D341Med (cell line): ENCODE data around the gene CLEC4M.
"Not testable (repeated sequence)": the region's sequence is repeated elsewhere in the genome, so short reads cannot be mapped to it uniquely, and the experiment has no call there.

Source experiments
- DNase-seq: peaks from one replicate; pipeline ENCODE4 v3.0.0; 2012; ENCODE audit warnings: low spot score

CLEC4M gene

GRCh38 chr19:7775761-7776160, 12.7 kb downstream of the CLEC4M start:
- no peak for DNase-seq

DNA sequence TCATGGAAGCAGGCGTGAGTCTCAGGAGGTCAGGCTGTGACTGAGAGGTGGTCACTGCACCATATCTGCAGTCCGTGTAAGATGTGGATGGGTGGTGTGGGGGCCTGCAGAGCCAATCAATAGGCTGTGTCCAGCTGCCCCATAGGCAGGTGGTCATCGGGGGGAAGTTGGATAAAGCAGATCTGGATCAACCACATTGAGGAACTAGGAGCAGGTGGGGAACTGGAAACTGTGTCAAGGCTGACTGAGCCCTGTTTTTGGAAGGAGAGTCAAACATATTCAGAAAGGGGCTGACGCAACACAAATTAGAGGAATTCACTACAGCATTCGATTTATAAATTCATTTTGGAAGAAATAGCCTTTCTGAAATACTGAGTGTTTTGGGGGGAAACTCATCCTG, 15.0 kb downstream of the CLEC4M start:
- no peak for DNase-seq

GRCh38 chr19:7779631-7780486, 16.8 kb downstream of the CLEC4M start:
- DNase-seq = no peak

- no peak for DNase-seq
Measured at GRCh38 chr19:7781157-7781556, 18.1 kb downstream of the CLEC4M start.

GRCh38 chr19:7783991-7784423, 21.0 kb downstream of the CLEC4M start:
- no peak for DNase-seq

- DNase-seq = no peak
Measured at GRCh38 chr19:7784856-7785255, 21.8 kb downstream of the CLEC4M start.

DNA sequence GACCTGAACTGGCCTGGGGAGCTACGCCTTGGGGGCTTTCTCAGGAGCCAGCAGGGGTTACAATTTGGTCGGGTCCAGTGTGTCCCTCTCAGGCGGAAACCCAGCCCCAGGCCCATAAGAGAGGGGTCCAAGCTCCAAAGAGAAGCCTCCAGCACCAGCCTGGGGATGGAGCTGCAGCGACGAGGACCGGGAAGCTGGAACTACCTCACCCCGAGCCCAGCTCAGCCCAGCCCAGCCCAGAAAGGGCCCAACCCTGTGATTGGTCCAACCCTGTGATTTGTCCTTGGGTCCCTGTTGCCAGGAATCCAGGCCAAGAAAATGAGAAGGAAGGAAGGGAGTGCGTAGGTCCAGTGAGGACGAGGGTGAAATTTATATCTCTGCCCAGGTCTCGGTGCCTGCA, 24.1 kb downstream of the CLEC4M start:
- DNase-seq = no peak

- DNase-seq = no peak
Measured at GRCh38 chr19:7787602-7788177, 24.6 kb downstream of the CLEC4M start.

DNA sequence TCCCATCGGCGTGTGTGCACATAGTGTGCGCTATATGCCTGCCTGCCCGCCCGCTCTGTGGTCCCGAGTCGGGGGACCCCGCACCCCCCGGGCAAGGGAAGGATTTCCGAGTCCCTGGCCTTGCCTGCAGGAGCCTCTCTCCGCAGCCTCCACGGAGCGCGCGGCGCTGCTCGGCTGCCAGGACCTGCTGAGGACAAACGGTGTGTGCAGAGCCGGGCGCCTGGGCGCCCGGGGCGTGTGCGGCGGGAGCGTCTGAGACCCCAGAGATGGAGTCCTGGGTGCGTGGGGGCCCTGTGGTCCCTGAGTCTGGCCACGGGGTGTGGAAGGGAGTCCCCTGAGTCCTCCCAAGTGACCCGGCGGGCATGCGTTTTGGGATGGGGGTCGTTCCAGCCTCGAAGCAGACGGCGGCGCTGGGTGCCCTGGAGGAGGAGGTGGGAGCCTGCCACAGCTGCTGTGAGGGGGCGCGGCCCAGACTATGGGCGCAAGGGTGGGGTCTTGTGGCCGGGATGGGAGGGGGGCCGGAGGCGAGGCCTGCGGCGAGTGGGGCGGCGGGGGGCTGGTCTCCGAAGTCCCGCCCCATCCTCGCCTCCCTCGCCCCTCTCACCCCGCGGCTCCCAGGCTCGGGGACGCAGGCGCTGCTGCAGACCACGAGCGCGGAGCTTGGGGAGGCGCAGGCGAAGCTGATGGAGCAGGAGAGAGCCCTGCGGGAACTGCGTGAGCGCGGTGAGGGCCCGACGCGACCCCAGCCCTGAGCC, 25.3 kb downstream of the CLEC4M start:
- DNase-seq = no peak

GRCh38 chr19:7788933-7789323, 25.9 kb downstream of the CLEC4M start:
- DNase-seq = no peak

DNA sequence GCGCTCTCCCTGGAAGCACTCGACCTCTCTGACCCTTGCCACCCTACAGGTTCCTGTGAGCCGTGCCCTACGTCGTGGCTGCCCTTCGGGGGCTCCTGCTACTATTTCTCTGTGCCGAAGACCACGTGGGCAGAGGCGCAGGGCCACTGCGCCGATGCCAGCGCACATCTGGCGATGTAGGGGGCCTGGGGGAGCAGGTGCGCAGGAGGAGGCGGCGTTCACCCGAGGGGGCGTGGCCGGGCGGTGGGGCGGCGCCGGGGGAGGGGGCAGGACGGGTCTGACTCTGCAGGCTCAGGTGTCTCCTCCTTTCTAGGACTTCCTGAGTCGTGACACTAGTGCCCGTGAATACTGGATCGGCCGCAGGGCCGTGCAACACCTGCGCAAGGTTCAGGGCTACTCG, 26.4 kb downstream of the CLEC4M start:
- no peak for DNase-seq

DNA sequence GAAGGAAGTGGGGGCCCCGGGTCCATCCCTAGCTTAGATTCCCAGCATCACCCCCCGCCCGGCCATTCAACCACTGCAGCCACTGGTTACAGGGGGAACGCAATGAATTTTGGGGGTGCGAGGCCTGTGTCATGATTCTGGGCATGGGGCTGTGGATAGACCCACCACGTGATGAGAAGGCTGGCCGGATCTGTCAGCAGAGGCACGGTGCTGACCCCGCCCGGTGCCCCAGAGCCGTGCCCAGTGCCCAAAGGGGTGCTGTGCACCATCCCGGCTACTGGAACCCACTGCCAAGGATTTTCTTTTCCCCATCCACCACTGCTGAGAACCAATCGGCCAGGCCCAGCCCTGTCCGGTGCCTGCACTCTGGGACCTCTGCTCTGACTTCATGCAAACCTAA, 27.4 kb downstream of the CLEC4M start:
- DNase-seq = no peak

DNA sequence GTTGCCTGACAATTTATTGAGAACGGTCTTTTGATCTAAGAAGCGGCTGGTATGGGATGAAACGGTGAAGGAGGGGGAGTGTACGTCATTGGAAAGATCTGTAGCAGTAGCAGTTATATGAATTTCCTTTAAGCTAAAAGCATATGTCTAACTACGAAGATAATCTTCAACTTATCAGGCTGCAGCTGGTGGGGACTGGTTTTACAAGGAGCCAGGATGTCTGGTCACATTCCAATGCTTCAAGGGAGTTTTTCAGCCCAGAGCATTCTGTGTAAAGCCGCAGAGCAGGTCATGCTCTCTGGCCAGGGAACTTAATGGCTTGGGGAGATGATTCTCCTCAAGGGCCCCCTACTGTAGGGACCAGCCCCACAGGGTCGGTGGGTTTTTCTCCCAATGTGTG, 29.2 kb downstream of the CLEC4M start:
- no peak for DNase-seq

DNA sequence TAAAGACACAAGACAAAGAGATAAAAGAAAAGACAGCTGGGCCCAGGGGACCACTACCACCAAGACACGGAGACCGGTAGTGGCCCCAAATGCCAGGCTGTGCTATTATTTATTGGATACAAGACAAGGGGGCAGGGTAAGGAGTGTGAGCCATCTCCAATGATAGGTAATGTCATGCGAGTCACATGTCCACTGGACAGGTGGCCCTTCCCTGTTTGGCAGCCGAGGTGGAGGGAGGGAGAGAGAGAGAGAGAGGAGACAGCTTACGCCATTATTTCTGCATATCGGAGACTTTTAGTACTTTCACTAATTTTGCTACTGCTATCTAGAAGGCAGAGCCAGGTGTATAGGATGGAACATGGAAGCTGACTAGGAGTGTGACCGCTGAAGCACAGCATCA, 29.7 kb downstream of the CLEC4M start:
- not testable (repeated sequence) for DNase-seq

GRCh38 chr19:7793493-7793892, 30.4 kb downstream of the CLEC4M start:
- no peak for DNase-seq

GRCh38 chr19:7795555-7796161, 32.6 kb downstream of the CLEC4M start:
- no peak for DNase-seq

DNA sequence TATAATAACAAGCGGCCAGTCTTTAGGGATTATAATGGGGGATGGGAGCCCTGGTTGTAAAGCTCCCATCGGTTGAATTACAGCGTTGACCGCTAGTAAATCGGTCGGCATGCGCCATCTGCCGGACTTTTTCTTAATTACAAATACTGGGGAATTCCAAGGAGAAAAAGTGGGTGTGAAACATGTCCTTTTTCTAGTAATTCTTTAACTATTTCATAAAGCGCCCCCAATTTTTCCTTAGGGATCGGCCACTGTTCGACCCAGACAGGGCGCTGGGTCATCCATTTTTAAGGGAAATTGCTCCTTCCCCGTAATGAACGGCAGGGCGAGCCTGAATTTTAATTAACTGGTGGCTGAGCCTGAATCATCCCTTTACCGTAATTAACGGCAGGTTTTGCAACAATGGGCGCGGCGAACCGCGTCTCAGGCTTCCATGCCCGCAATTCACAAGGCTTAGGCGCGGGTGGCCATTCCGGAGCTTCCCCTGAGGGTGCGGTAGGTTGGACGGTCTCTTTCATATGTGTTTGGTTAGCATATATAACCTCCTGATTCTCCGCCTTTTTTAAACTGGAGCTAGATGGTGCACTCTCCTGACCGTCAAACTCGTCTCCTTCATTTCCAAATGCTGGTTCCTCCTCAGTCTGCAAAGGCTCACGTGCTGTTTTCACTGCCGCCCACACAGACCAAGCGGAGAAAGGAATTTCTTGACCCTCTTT, 36.8 kb downstream of the CLEC4M start:
- DNase-seq = peak; percentile 80

- DNase-seq = no peak
Measured at GRCh38 chr19:7801020-7801570, 38.1 kb downstream of the CLEC4M start.

DNA sequence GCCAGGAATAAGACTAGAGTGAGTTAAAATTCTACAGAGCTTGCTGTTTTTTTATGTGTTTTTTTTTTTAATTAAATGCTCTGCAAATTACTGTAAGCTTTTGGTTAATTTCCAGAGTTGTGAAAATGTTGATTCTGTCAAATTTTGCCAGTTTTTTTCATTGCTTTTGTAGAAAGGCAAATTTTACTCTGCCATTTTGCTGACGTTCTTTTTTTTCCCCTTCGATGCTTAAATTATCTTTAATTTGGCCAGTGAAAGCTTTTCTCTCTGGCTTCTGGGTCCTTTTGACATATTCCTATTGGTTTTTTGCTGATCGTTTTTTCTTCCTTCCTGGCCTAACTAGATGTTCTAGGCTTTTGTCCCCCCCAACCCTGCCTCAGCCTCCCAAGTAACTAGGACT, 43.2 kb downstream of the CLEC4M start:
- DNase-seq = no peak

GRCh38 chr19:7806876-7807275, 43.8 kb downstream of the CLEC4M start:
- no peak for DNase-seq

DNA sequence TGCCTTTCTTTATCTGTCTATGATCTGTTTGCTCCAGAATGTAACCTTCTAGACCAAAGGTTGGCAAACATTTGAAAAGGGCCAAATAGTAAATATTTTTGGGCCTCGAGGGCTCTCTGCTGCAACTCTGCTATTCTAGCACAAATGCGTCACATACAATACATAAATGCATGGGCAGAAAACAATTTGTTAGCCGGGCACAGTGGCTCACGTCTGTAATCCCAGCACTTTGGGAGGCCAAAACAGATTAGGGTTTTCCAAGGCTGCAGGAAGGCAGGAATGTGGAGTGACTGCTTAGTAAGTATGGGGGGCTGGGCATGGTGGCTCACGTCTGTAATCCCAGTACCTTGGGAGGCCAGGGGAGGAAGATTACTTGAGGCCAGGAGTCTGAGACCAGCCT, 45.1 kb downstream of the CLEC4M start:
- no peak for DNase-seq

- DNase-seq = no peak
Measured at GRCh38 chr19:7811989-7812388, 48.9 kb downstream of the CLEC4M start.
